Mesendoderm (in vitro differentiated cells): Measurements from ENCODE around the gene TBPL1.
A peak's percentile ranks its signal among the peaks of the same experiment; 100 is the strongest.

ENCODE experiments used
- DNase-seq: peaks from one replicate; pipeline ENCODE4 v3.0.0; 2013
- H2AK5ac ChIP-seq: 2 replicates; pipeline ENCODE4 v1.6.1; 2013; ENCODE audit warnings: low read length, inconsistent platforms
- H2BK120ac ChIP-seq: 2 replicates; pipeline ENCODE4 v1.6.1; 2013; ENCODE audit warnings: low read depth, mild to moderate bottlenecking, low read length, moderate library complexity, mixed read lengths
- H2BK15ac ChIP-seq: replicated peaks from 2 replicates; pipeline ENCODE4 v1.6.1; 2013; ENCODE audit warnings: low read depth, mild to moderate bottlenecking, moderate library complexity
- H2BK5ac ChIP-seq: 2 replicates; pipeline ENCODE4 v1.6.1; 2013; ENCODE audit warnings: low read length, inconsistent platforms
- H3K18ac ChIP-seq: 2 replicates; pipeline ENCODE4 v1.6.1; 2013; ENCODE audit warnings: mild to moderate bottlenecking, low read length, mixed read lengths
- H3K23ac ChIP-seq: one replicate; pipeline ENCODE4 v1.6.1; 2013; ENCODE audit warnings: low read length
- H3K27ac ChIP-seq: 2 replicates; pipeline ENCODE4 v1.5.1; 2013; ENCODE audit warnings: low read depth, mild to moderate bottlenecking, inconsistent platforms, low read length, moderate library complexity
- H3K27me3 ChIP-seq: 2 replicates; pipeline ENCODE4 v1.6.1; 2013; ENCODE audit warnings: low read length, control low read depth, mild to moderate bottlenecking, inconsistent platforms; ENCODE audit not compliant: insufficient read depth, poor library complexity
- H3K36me3 ChIP-seq: 2 replicates; pipeline ENCODE4 v1.6.1; 2013; ENCODE audit warnings: low read length, inconsistent platforms; ENCODE audit not compliant: control insufficient read depth, insufficient read depth
- H3K4ac ChIP-seq: one replicate; pipeline ENCODE4 v1.6.1; 2013; ENCODE audit warnings: low read depth, mild to moderate bottlenecking, low read length, moderate library complexity
- H3K4me1 ChIP-seq: 2 replicates; pipeline ENCODE4 v1.6.1; 2013; ENCODE audit warnings: low read depth, low read length, inconsistent platforms; ENCODE audit not compliant: control insufficient read depth
- H3K4me2 ChIP-seq: 2 replicates; pipeline ENCODE4 v1.6.1; 2013; ENCODE audit warnings: low read length
- H3K4me3 ChIP-seq: 2 replicates; pipeline ENCODE4 v1.5.1; 2013; ENCODE audit warnings: mild to moderate bottlenecking, low read length
- H3K56ac ChIP-seq: one replicate; pipeline ENCODE4 v1.6.1; 2013; ENCODE audit warnings: low read length
- H3K79me1 ChIP-seq: 2 replicates; pipeline ENCODE4 v1.6.1; 2013; ENCODE audit warnings: low read length, inconsistent platforms
- H3K79me2 ChIP-seq: 2 replicates; pipeline ENCODE4 v1.6.1; 2013; ENCODE audit warnings: mild to moderate bottlenecking, low read length; ENCODE audit not compliant: control insufficient read depth, insufficient read depth
- H3K9ac ChIP-seq: 2 replicates; pipeline ENCODE4 v1.6.1; 2013; ENCODE audit warnings: low read length, inconsistent platforms
- H4K5ac ChIP-seq: one replicate; pipeline ENCODE4 v1.6.1; 2013; ENCODE audit warnings: low read length
- H4K8ac ChIP-seq: one replicate; pipeline ENCODE4 v1.6.1; 2013; ENCODE audit warnings: low read depth, mild to moderate bottlenecking, control low read depth, low read length, moderate library complexity
- WGBS: extraction: QIAGEN DNeasy Blood & Tissue Kit; methylation state at CpG from one replicate; pipeline ENCODE4 v1.1.7; 2013; ENCODE audit warnings: low lambda C conversion rate, missing lambda C conversion rate; ENCODE audit not compliant: insufficient coverage; ENCODE audit errors: extremely low coverage; 5-methylcytosine and 5-hydroxymethylcytosine counted together

The TBPL1 gene

DNA sequence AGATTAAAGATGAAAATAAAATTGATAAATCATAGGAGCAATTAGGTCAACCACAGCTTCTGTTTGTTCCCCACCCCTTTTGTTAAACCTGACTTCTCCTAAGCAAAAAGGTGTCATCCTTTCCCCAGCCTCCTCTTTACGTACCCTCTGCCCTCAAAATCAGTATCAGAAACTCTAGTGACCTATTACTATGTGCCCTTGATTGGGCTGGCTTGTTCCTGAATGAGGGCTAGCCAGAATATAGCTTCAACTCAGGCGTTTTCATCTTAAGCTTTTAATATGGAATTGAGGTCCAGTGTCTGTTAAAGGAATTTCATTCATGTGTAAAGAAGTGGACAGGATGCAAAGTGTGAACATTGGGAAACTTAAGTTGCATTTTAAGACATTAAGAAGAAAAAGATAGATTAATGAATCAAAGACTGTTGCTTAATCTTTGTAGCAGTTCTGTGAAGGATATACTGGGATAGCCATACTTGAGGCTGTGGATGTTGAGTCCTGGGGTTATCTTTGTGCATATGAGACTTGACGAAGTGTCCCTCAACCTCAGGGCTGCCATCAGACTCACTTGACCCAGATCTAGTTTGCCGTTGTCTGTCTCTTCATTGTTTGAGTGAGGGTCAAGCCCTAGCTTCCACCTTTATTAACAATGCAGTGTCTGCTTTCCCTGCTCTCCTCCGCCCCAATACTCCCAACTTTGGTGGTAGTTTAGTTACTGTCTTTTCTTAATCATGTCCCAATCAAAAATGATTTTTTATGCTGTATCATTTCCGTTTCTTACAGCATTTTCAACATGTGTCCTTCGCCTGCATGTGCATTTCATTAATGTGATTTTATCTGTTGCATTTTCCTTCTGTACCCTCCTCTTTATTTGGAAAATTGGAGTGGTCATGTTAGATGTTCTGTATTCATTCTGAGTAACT lies 1.9 kb downstream of the TBPL1 start:
- Histone ChIP-seq H4K8ac (no peak overlapping the region), H3K4me3 (no peak overlapping the region)
- WGBS, result no CpG with 5 or more reads among the region's 7 CpGs

GRCh38 chr6:133955582-133956415 lies 2.8 kb downstream of the TBPL1 start:
- WGBS, result no CpG with 5 or more reads among the region's 5 CpGs

More for the DNA sequence above, 1.9 kb downstream of the TBPL1 start:
- Histone ChIP-seq H3K4ac (no peak overlapping the region), H3K4me2 (no peak overlapping the region), H3K56ac (peak overlapping the region; percentile 10), H3K4me1 (peaks cover 3% of the 10 kb centered on the region), H3K27me3 (no peaks in the 10 kb centered on the region), H4K5ac (no peak overlapping the region), H3K23ac (no peak overlapping the region), H3K18ac (no peak overlapping the region), H2BK15ac (no peak overlapping the region), H3K27ac (no peak overlapping the region), H3K9ac (no peak overlapping the region), H3K79me1 (peaks cover 8% of the 10 kb centered on the region), H2BK120ac (no peak overlapping the region), H3K79me2 (peaks cover 44% of the 10 kb centered on the region), H2AK5ac (no peak overlapping the region), H2BK5ac (no peak overlapping the region), H3K36me3 (no peaks in the 10 kb centered on the region)
- DNase-seq, result no peak

DNA sequence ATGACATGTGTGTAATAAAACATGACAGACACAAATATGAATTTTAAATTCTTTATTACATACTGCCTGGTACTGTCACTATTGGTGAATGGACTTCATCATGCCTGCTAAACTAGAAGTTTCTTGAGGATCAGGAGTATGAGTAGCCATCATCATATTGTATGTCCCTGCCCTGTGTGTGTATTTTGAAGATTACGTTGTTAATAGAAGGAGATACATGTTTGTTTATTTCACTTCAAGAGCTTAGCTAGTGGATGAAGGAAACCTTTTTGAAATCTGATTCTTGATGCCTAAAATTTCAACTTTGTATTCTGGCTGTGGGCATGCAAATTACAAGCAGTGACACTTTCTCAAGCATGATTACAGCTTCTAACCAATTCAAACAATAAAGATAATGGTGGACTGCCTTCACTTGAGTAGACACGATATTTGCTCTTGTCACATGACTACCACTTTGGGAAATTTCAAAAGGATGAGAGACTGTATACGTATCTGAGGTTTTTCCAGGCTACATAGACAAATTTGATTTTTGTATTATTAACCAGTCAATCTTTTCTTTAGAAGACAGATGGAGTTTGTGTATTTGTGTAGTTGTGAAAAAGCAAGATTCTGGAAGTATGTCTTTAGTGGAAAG lies 3.5 kb downstream of the TBPL1 start:
- Histone ChIP-seq H3K36me3 (no peaks in the 10 kb centered on the region), H4K8ac (no peak overlapping the region), H3K4me3 (no peak overlapping the region), H2BK15ac (no peak overlapping the region), H2BK120ac (no peak overlapping the region), H3K27me3 (no peaks in the 10 kb centered on the region), H3K27ac (no peak overlapping the region), H3K23ac (no peak overlapping the region), H2BK5ac (no peak overlapping the region), H3K4me2 (no peak overlapping the region), H4K5ac (no peak overlapping the region), H3K79me2 (peaks cover 52% of the 10 kb centered on the region), H3K4me1 (peaks cover 3% of the 10 kb centered on the region), H3K56ac (no peak overlapping the region), H3K9ac (no peak overlapping the region), H3K79me1 (peaks cover 9% of the 10 kb centered on the region), H2AK5ac (no peak overlapping the region), H3K4ac (no peak overlapping the region), H3K18ac (no peak overlapping the region)
- DNase-seq, result no peak
- WGBS, result no CpG with 5 or more reads among the region's 3 CpGs

More at GRCh38 chr6:133955582-133956415, 2.8 kb downstream of the TBPL1 start:
- H3K9ac ChIP-seq, result no peak overlapping the region
- no peak overlapping the region for H4K5ac ChIP-seq
- no peak overlapping the region for H3K4me3 ChIP-seq
- H2BK120ac ChIP-seq, result no peak overlapping the region
- H3K23ac ChIP-seq, result no peak overlapping the region
- H3K79me1 ChIP-seq, result peaks cover 9% of the 10 kb centered on the region
- peaks cover 47% of the 10 kb centered on the region for H3K79me2 ChIP-seq
- DNase-seq, result no peak
- H2BK5ac ChIP-seq, result no peak overlapping the region
- H3K4me2 ChIP-seq, result no peak overlapping the region
- no peaks in the 10 kb centered on the region for H3K27me3 ChIP-seq
- H3K4me1 ChIP-seq, result peaks cover 3% of the 10 kb centered on the region
- H2BK15ac ChIP-seq, result no peak overlapping the region
- H3K18ac ChIP-seq, result no peak overlapping the region
- no peak overlapping the region for H2AK5ac ChIP-seq
- no peak overlapping the region for H3K27ac ChIP-seq
- no peak overlapping the region for H3K56ac ChIP-seq
- H3K36me3 ChIP-seq, result no peaks in the 10 kb centered on the region
- H3K4ac ChIP-seq, result no peak overlapping the region
- no peak overlapping the region for H4K8ac ChIP-seq

- Histone ChIP-seq H3K27me3 (no peaks in the 10 kb centered on the region), H3K4me1 (peaks cover 8% of the 10 kb centered on the region), H2BK15ac (no peak overlapping the region), H3K36me3 (no peaks in the 10 kb centered on the region), H4K5ac (no peak overlapping the region), H2AK5ac (no peak overlapping the region), H2BK5ac (no peak overlapping the region), H3K56ac (no peak overlapping the region), H3K18ac (no peak overlapping the region), H3K4ac (no peak overlapping the region), H3K23ac (no peak overlapping the region), H3K4me3 (no peak overlapping the region), H3K27ac (no peak overlapping the region), H3K9ac (no peak overlapping the region), H3K4me2 (no peak overlapping the region), H3K79me2 (peaks cover 57% of the 10 kb centered on the region), H2BK120ac (no peak overlapping the region), H3K79me1 (peaks cover 13% of the 10 kb centered on the region), H4K8ac (no peak overlapping the region)
- DNase-seq, result no peak
- WGBS, result no CpG with 5 or more reads among the region's 4 CpGs
Measured at GRCh38 chr6:133957227-133957626, 4.2 kb downstream of the TBPL1 start.

GRCh38 chr6:133957780-133958242 lies 4.8 kb downstream of the TBPL1 start:
- no peak overlapping the region for H3K27ac ChIP-seq
- WGBS, result no CpG with 5 or more reads among the region's 2 CpGs
- H3K36me3 ChIP-seq, result no peaks in the 10 kb centered on the region
- H3K27me3 ChIP-seq, result no peaks in the 10 kb centered on the region
- no peak overlapping the region for H2BK120ac ChIP-seq
- H4K8ac ChIP-seq, result no peak overlapping the region
- no peak overlapping the region for H3K18ac ChIP-seq
- peaks cover 62% of the 10 kb centered on the region for H3K79me2 ChIP-seq
- DNase-seq, result no peak
- no peak overlapping the region for H3K4me3 ChIP-seq
- H2BK15ac ChIP-seq, result no peak overlapping the region
- no peak overlapping the region for H4K5ac ChIP-seq
- H2BK5ac ChIP-seq, result no peak overlapping the region
- no peak overlapping the region for H2AK5ac ChIP-seq
- no peak overlapping the region for H3K23ac ChIP-seq
- no peak overlapping the region for H3K9ac ChIP-seq
- H3K79me1 ChIP-seq, result peaks cover 16% of the 10 kb centered on the region
- H3K4ac ChIP-seq, result no peak overlapping the region
- no peak overlapping the region for H3K56ac ChIP-seq
- peaks cover 9% of the 10 kb centered on the region for H3K4me1 ChIP-seq
- no peak overlapping the region for H3K4me2 ChIP-seq
